ENCODE measurements around the gene MACROD1. TPM values are rescaled to one million over a fixed set of nuclear protein-coding genes. Genes with fewer than 3 reads are reported as not detected.

Gene MACROD1
- 18.3 and 34.4 TPM in 2 replicates for total RNA-seq

GRCh38 chr11:64165842-64166635, at the start of gene MACROD1:
TSS of gene MACROD1 (minus strand) at chr11:64166113. CDS start at chr11:64165994, 119 bp downstream.

GRCh38 chr11:64206457-64207255, 40.7 kb upstream of the MACROD1 start, which contains the start of gene FERMT3:
TSS of gene FERMT3 (plus strand) at chr11:64206721. CDS start at chr11:64207365, 644 bp downstream.

DNA sequence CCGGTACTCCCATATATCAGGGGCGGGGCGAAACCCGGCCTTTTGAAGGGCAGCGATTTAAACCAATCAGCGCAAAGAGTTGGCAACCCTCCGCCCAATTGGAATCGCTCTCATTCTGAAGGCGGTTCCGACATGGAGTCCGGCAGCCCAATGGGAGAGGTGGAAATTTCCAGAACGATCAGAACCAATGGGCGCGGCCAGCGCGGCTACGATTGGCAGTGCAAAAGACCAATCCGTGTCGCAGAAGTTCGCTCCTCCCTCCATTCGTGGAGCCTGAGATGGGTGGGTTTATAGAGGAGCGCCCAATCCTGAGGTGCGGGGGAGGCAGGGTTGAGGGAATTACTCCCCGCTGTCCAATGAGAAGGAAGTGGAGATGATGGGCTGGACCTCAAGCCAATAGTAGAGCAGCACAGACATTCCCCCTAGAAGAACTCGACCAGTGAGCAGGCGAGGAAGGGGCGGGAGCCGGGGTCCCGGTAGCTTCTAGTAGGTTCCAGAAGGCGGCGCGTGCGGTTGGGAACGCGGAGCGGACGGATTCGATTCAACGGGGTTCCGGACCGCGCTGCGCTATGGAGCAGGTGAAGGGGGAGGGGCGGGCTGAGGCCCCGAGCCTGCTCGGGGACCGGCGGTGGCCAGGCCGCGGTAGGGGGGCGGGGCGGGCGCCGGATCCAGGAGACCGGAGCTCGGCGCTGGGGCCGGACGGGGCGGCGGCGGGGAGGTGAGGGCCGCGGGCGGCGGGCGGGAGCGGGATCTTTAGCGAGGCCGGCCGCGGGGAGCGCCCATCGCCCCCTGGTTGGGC, 20.0 kb upstream of the MACROD1 start, which contains the start of gene STIP1:
Gene STIP1, plus strand, starts transcription at position 479 of the 799 bp plus-strand sequence. Its CDS starts 91 bp downstream, at position 570.

DNA sequence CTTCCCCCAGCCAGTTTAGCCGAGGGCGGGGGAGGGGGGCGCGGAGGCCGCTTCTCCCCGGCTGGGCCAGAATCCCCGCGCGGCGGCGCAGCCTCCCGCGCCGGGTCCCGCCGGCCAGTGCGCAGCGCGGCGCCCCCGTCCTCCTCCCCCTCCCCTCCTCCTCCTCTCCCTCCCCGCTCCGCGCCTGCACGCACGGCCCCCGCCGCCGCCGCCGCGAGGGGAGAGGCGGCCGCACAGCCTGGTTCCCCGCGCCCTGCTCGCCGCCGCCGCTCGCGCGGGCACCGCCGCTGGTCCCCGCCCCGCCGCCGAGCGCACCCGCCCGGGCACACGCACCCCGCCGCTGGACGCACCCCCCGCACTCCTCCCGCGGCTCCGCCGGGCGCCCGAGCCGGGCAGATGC, 130.3 kb downstream of the MACROD1 start, which contains the start of gene FLRT1:
Gene FLRT1, plus strand, starts transcription at position 356 of the 400 bp plus-strand sequence. CDS start 80,337 bp downstream, outside the sequence.

DNA sequence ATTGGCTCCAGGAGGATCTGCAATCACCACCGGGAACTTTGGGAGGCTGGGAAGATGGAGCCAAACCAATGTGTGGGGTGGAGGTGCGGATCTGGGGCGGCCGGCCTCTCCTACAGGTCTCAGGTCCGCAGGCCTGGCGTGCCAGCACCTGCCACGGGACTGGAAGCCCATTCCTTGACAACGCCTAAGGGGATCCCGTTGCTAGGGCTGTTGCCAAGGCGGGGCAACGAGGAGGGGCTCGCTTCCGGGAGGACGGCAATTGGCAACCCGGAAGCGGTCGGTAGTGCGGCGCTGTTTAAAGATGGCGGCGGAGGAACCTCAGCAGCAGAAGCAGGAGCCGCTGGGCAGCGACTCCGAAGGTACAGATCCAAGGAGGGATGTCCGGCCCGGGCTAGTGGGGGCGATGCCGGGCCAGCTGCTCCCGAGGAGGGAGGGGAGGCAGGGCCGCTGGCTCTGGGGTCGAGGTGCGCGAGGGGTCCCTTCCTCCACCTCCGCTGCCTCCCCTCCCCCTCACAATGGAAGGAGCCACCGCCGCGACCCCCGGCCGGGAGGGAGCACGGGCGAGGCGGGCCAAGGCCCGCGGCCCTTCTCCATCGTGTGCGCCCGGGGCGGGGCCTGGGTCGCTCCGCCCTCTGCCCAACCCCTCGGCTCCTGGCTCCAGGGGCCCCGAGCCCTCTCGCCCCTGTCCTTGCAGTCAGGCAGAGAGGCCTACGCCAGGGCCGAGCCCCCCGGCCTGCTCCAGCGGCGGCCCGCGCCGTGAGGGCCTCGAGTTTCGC, 179.6 kb downstream of the MACROD1 start, which contains the start of gene OTUB1:
Gene OTUB1, plus strand, starts transcription at position 283 of the 776 bp plus-strand sequence. Its CDS starts 19 bp downstream, at position 302.

DNA sequence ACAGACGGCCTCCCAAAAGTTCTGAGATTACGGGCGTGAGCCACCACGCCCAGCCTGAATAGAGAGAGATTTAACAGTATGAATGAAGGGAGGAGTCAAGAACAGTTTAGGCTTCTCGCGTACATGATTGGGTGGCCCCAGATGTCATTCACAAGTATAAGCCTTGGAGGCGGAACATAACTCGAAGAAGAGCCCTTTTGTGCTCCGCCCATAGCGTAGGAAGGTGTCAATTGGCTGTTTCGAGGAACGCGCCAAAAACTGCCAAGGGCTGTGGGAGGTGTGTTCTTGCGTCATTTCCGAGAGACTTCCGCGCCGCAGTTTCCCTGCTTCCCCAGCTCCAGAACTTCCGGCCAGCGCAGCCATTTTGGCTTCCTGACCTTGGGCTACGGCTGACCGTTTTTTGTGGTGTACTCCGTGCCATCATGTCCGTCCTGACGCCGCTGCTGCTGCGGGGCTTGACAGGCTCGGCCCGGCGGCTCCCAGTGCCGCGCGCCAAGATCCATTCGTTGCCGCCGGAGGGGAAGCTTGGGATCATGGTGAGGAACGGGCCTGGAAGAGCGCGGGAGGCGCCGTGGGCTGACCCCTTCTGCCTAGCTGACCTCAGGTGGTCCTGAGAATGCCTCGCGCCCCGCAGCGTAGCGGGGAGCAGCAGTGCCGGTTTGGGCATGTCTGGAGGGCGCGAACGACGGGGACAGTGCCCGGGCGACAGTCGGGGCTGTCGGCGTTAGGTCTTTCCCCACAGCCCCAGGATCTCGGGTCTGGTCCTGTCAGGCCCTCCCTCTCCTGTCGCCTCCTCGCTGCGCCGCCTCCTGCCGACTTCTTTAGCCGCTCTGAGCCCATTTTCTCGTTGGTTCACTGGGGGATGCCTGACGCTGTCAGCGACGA, 191.4 kb downstream of the MACROD1 start, which contains the start of gene COX8A:
Gene COX8A, plus strand, starts transcription at position 362 of the 885 bp plus-strand sequence. Its CDS starts 61 bp downstream, at position 423.

Other genes with a start within 250 kb of the MACROD1 start
- 0.16 and 0.19 TPM in 2 replicates for gene RCOR2, start 248.9 kb downstream of the MACROD1 start, total RNA-seq
- gene NAA40, start 227.1 kb downstream of the MACROD1 start, total RNA-seq = 6.5 and 20.8 TPM in 2 replicates
- 202 and 382 TPM in 2 replicates for gene COX8A, start 191.5 kb downstream of the MACROD1 start, total RNA-seq
- gene OTUB1, start 179.7 kb downstream of the MACROD1 start, total RNA-seq = 46.6 and 50.3 TPM in 2 replicates
- not detected in 2 replicates for gene FLRT1, start 130.2 kb downstream of the MACROD1 start, total RNA-seq
- 135 and 189 TPM in 2 replicates for gene STIP1, start 20.1 kb upstream of the MACROD1 start, total RNA-seq
- gene FERMT3, start 40.6 kb upstream of the MACROD1 start, total RNA-seq = 2.8 and 6.4 TPM in 2 replicates
- 18.3 and 24.8 TPM in 2 replicates for gene TRPT1, start 60.1 kb upstream of the MACROD1 start, total RNA-seq
- gene NUDT22, start 60.2 kb upstream of the MACROD1 start, total RNA-seq = 26.7 and 30.4 TPM in 2 replicates
- 9.9 and 12.9 TPM in 2 replicates for gene DNAJC4, start 64.4 kb upstream of the MACROD1 start, total RNA-seq
- gene VEGFB, start 68.5 kb upstream of the MACROD1 start, total RNA-seq = 18.5 and 20.9 TPM in 2 replicates
- gene FKBP2, start 75.0 kb upstream of the MACROD1 start, total RNA-seq = 53.8 and 53.9 TPM in 2 replicates
- gene PPP1R14B, start 80.8 kb upstream of the MACROD1 start, total RNA-seq = 207 and 216 TPM in 2 replicates
- gene PLCB3, start 85.4 kb upstream of the MACROD1 start, total RNA-seq = 31.7 and 45.7 TPM in 2 replicates
- gene BAD, start 118.6 kb upstream of the MACROD1 start, total RNA-seq = 39.1 and 60.1 TPM in 2 replicates
- 6.5 and 17.1 TPM in 2 replicates for gene GPR137, start 119.7 kb upstream of the MACROD1 start, total RNA-seq
- gene KCNK4, start 125.2 kb upstream of the MACROD1 start, total RNA-seq = 0.25 TPM in 1 of 2 replicates, not detected in the other
- 0.49 TPM in 1 of 2 replicates, not detected in the other for gene CATSPERZ, start 134.2 kb upstream of the MACROD1 start, total RNA-seq
- 35.3 and 42.1 TPM in 2 replicates for gene ESRRA, start 139.4 kb upstream of the MACROD1 start, total RNA-seq
- gene TRMT112, start 151.4 kb upstream of the MACROD1 start, total RNA-seq = 174 and 263 TPM in 2 replicates
- gene PRDX5, start 152.0 kb upstream of the MACROD1 start, total RNA-seq = 172 and 230 TPM in 2 replicates
- gene CCDC88B, start 174.1 kb upstream of the MACROD1 start, total RNA-seq = 1.1 and 2.4 TPM in 2 replicates
- gene RPS6KA4, start 193.0 kb upstream of the MACROD1 start, total RNA-seq = 27.2 and 44.3 TPM in 2 replicates